Endodermal cell (in vitro differentiated cells): ENCODE measurements around the gene EPAS1. TPM values are rescaled to one million over a fixed set of nuclear protein-coding genes. Genes with fewer than 3 reads are reported as not detected.

Experiments used
- DNase-seq: peaks from one replicate; pipeline ENCODE4 v3.0.0-alpha.2; 2017
- H3K27ac ChIP-seq: 2 replicates; pipeline ENCODE4 v1.5.1; 2013; ENCODE audit warnings: mild to moderate bottlenecking, low read depth, low read length, moderate library complexity
- H3K27me3 ChIP-seq: 2 replicates; pipeline ENCODE4 v1.6.1; 2013; ENCODE audit warnings: mild to moderate bottlenecking, low read length, moderate library complexity; ENCODE audit not compliant: insufficient read depth, control insufficient read depth, poor library complexity, severe bottlenecking
- H3K36me3 ChIP-seq: 2 replicates; pipeline ENCODE4 v1.7.0; 2013; ENCODE audit warnings: mild to moderate bottlenecking, low read length, moderate library complexity; ENCODE audit not compliant: control insufficient read depth, insufficient read depth
- H3K4me1 ChIP-seq: one replicate; pipeline ENCODE4 v1.7.0; 2013; ENCODE audit warnings: low read length; ENCODE audit not compliant: control insufficient read depth, insufficient read depth
- H3K4me3 ChIP-seq: 2 replicates; pipeline ENCODE4 v1.5.1; 2013; ENCODE audit warnings: mild to moderate bottlenecking, low read length, moderate library complexity
- H3K9ac ChIP-seq: 2 replicates; pipeline ENCODE4 v1.6.1; 2013; ENCODE audit warnings: mild to moderate bottlenecking, low read length, moderate library complexity; ENCODE audit not compliant: poor library complexity, severe bottlenecking; ENCODE audit errors: extremely low read depth
- H3K9me3 ChIP-seq: 2 replicates; pipeline ENCODE4 v1.6.1; 2013; ENCODE audit warnings: mild to moderate bottlenecking, low read length, moderate library complexity; ENCODE audit not compliant: control insufficient read depth
- H3K27ac Mint-ChIP-seq: 2 replicates; pipeline ENCODE4 v1.8.0; 2020; ENCODE audit warnings: mixed read lengths
- H3K27me3 Mint-ChIP-seq: 2 replicates; pipeline ENCODE4 v1.8.0; 2021; ENCODE audit warnings: mild to moderate bottlenecking, mixed read lengths; ENCODE audit not compliant: insufficient read depth
- H3K36me3 Mint-ChIP-seq: 2 replicates; pipeline ENCODE4 v1.8.0; 2020; ENCODE audit warnings: low read depth, mixed read lengths
- H3K4me1 Mint-ChIP-seq: 2 replicates; pipeline ENCODE4 v1.8.0; 2020; ENCODE audit warnings: mixed read lengths
- H3K4me3 Mint-ChIP-seq: 2 replicates; pipeline ENCODE4 v1.8.0; 2020; ENCODE audit warnings: mild to moderate bottlenecking, moderate library complexity, mixed read lengths
- H3K9me3 Mint-ChIP-seq: 2 replicates; pipeline ENCODE4 v1.8.0; 2020; ENCODE audit warnings: mild to moderate bottlenecking, mixed read lengths
- CTCF ChIP-seq: fragments of 200-600 bp; sonication (generic); conservative IDR thresholded peaks from 2 replicates; pipeline ENCODE4 v1.5.0; 2021; ENCODE audit warnings: antibody characterized with exemption, mild to moderate bottlenecking
- WGBS, 2 experiments: methylation state at CpG; one replicate each; pipeline versions ENCODE4 v1.1.5 to v1.1.7; 2013; ENCODE audit warnings: missing lambda C conversion rate in 2 of 2, mixed read lengths in 1 of 2; ENCODE audit not compliant: insufficient coverage in 1 of 2, insufficient read length in 1 of 2; 5-methylcytosine and 5-hydroxymethylcytosine counted together
- total RNA-seq, 2 donors: library from RNA; stranded (reverse); fragmentation: NEBNext Ultra II Directional in 1 of 2; extraction: Animal tissue kit (Norgen Biotek cat#: 25700) in 1 of 2; gene quantifications; 2 replicates in 1 of 2; 3 replicates in 1 of 2; pipeline ENCODE4 v1.2.1, GENCODE V29; 2021

Gene EPAS1
- total RNA-seq, 2 donors from 2014 or later: 1.2 to 1.9 TPM

- H3K27ac Mint-ChIP-seq: no peak overlapping the region
- no peak overlapping the region for H3K4me3 Mint-ChIP-seq
These were observed 44.1 kb upstream of the EPAS1 start for GRCh38 chr2:46252891-46253659.

GRCh38 chr2:46254474-46254873 is 42.7 kb upstream of the EPAS1 start:
- Histone ChIP-seq H3K27me3 (no peaks in the 10 kb centered on the region), H3K4me1 (peaks cover 3% of the 10 kb centered on the region), H3K9ac (no peak overlapping the region), H3K9me3 (no peaks in the 10 kb centered on the region), H3K36me3 (no peaks in the 10 kb centered on the region), H3K4me3 (no peak overlapping the region), H3K27ac (no peak overlapping the region)
- Mint-ChIP-seq H3K36me3 (no peaks in the 10 kb centered on the region), H3K27ac (no peak overlapping the region), H3K9me3 (no peaks in the 10 kb centered on the region), H3K4me1 (peaks cover 14% of the 10 kb centered on the region), H3K27me3 (peaks cover 3% of the 10 kb centered on the region), H3K4me3 (no peak overlapping the region)
- TF ChIP-seq CTCF: no peak
- WGBS, 2 experiments: 67 to 69% methylated on average over 3 to 4 of the region's 4 CpGs
- no peak for DNase-seq

More at GRCh38 chr2:46252891-46253659, 44.1 kb upstream of the EPAS1 start:
- H3K9me3 ChIP-seq: peaks cover 3% of the 10 kb centered on the region
- Mint-ChIP-seq H3K9me3 (no peaks in the 10 kb centered on the region), H3K4me1 (peaks cover 8% of the 10 kb centered on the region), H3K27me3 (peaks cover 3% of the 10 kb centered on the region), H3K36me3 (no peaks in the 10 kb centered on the region)
- H3K9ac ChIP-seq: no peak overlapping the region
- no peaks in the 10 kb centered on the region for H3K4me1 ChIP-seq
- H3K36me3 ChIP-seq: no peaks in the 10 kb centered on the region
- no peaks in the 10 kb centered on the region for H3K27me3 ChIP-seq
- no peak overlapping the region for H3K4me3 ChIP-seq
- no peak overlapping the region for H3K27ac ChIP-seq
- TF ChIP-seq CTCF: no peak
- 88 to 90% methylated on average over 3 to 5 of the region's 5 CpGs for WGBS, 2 experiments
- no peak for DNase-seq

GRCh38 chr2:46256563-46257142 is 40.6 kb upstream of the EPAS1 start:
- no peak for DNase-seq
- no peaks in the 10 kb centered on the region for H3K36me3 Mint-ChIP-seq
- no peak overlapping the region for H3K9ac ChIP-seq
- H3K27ac ChIP-seq: no peak overlapping the region
- peaks cover 7% of the 10 kb centered on the region for H3K4me1 ChIP-seq
- H3K4me3 ChIP-seq: no peak overlapping the region
- no peaks in the 10 kb centered on the region for H3K36me3 ChIP-seq
- no peaks in the 10 kb centered on the region for H3K9me3 ChIP-seq
- TF ChIP-seq CTCF: no peak
- WGBS, 2 experiments: 92% methylated on average over 4 to 5 of the region's 5 CpGs
- no peak overlapping the region for H3K4me3 Mint-ChIP-seq
- H3K27ac Mint-ChIP-seq: no peak overlapping the region
- no peaks in the 10 kb centered on the region for H3K9me3 Mint-ChIP-seq
- H3K27me3 ChIP-seq: no peaks in the 10 kb centered on the region
- peaks cover 17% of the 10 kb centered on the region for H3K4me1 Mint-ChIP-seq
- H3K27me3 Mint-ChIP-seq: peaks cover 3% of the 10 kb centered on the region
